HL-60 (cell line): ENCODE results near the gene RABGAP1L.
"Not testable (repeated sequence)": the region's sequence is repeated elsewhere in the genome, so short reads cannot be mapped to it uniquely, and the experiment has no call there.

Source experiments
- DNase-seq, 2 experiments: peaks; one replicate each; pipeline ENCODE4 v3.0.0-alpha.2; 2010 to 2020; ENCODE audit warnings: low read depth in 1 of 2, low spot score in 1 of 2
- H3K27ac ChIP-seq: fragments of 250-450 bp; sonication (Bioruptor Pico); replicated peaks from 2 replicates; pipeline ENCODE4 v1.5.1; 2020; ENCODE audit warnings: mild to moderate bottlenecking, moderate library complexity
- H3K27me3 ChIP-seq: fragments of 250-450 bp; sonication (Bioruptor Pico); 2 replicates; pipeline ENCODE4 v1.5.1; 2021; ENCODE audit warnings: mild to moderate bottlenecking, moderate library complexity; ENCODE audit not compliant: insufficient read depth, poor library complexity, severe bottlenecking
- H3K4me3 ChIP-seq: replicated peaks from 2 replicates; pipeline ENCODE4 v1.5.1; 2011; ENCODE audit warnings: mild to moderate bottlenecking, control low read depth, low read length; ENCODE audit not compliant: insufficient read depth
- GABPA ChIP-seq: IDR thresholded peaks from 2 replicates; pipeline ENCODE4 v1.6.1; 2012; ENCODE audit warnings: low read depth
- POLR2AphosphoS5 ChIP-seq: IDR thresholded peaks from 2 replicates; pipeline ENCODE4 v1.6.1; 2012; ENCODE audit warnings: low read depth
- SPI1 ChIP-seq: IDR thresholded peaks from 2 replicates; pipeline ENCODE4 v1.6.1; 2012; ENCODE audit warnings: low read depth, mild to moderate bottlenecking, borderline replicate concordance
- TF ChIP-seq, protein P1 (sequence below): IDR thresholded peaks from one replicate; pipeline ENCODE4 v1.5.1; 2011; ENCODE audit warnings: low read length, control low read depth, inconsistent platforms; ENCODE audit not compliant: insufficient read depth
- TF ChIP-seq, protein P2 (sequence below): IDR thresholded peaks from 2 replicates; pipeline ENCODE4 v1.6.1; 2012; ENCODE audit warnings: low read depth; ENCODE audit not compliant: insufficient replicate concordance

RABGAP1L gene

DNA sequence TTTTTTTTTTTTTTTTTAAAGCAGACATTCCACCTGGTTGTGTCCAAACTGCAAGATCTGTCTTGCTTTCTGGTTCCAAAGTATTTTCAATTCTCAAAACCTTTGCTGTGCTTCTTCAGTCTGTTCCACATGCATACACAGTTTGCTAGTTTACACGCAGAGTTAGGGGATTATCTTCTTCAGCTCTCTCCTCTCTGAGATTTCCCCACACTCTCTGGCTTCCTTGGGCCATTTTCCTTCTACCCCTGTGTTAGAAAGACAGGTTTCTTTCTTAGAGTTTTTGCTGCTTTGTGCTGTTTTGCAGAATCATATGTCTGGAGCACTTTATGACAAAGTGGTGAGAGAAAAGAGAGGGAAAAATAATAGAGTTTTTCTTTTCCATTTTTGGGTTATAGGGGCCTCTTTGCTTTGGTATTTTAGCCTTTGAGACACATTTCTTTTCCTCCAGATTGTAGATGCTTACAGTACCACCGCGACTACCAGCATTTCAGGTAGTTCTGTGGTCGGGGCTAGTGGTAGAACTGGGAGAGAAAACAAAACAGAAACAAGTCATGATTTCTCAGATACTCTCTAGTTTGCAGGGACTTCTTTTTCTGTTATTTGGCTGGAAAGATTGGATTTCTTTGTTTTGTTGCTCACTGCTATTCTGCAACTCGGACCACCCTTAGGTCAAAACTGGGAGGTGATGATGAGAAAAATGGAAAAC lies 66.3 kb downstream of the RABGAP1L start:
- no peak for TF ChIP-seq POLR2AphosphoS5
- TF ChIP-seq, protein P1, sequence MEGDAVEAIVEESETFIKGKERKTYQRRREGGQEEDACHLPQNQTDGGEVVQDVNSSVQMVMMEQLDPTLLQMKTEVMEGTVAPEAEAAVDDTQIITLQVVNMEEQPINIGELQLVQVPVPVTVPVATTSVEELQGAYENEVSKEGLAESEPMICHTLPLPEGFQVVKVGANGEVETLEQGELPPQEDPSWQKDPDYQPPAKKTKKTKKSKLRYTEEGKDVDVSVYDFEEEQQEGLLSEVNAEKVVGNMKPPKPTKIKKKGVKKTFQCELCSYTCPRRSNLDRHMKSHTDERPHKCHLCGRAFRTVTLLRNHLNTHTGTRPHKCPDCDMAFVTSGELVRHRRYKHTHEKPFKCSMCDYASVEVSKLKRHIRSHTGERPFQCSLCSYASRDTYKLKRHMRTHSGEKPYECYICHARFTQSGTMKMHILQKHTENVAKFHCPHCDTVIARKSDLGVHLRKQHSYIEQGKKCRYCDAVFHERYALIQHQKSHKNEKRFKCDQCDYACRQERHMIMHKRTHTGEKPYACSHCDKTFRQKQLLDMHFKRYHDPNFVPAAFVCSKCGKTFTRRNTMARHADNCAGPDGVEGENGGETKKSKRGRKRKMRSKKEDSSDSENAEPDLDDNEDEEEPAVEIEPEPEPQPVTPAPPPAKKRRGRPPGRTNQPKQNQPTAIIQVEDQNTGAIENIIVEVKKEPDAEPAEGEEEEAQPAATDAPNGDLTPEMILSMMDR, result no peak
- H3K4me3 ChIP-seq, result no peak overlapping the region
- H3K27ac ChIP-seq, result no peak overlapping the region
- no peaks in the 10 kb centered on the region for H3K27me3 ChIP-seq
- no peak for DNase-seq

DNA sequence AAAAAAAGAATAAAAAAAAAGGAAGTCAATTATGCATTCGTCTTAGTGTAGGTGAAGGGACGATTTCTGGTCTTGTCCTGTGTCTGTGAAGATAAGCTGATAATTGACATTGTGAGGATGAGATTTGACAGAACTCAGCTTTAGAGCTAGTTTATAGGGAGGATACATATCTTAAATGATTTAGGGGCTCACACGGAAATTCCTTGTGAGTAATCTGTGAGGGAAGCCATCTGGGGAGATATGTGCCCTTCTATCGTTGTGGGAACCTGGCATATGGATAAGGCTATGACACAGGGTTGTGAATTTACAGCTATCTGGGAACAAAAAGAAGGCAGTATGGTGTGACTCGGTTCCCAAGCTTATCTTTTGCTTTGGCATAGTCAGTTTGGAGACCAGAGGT lies 71.1 kb downstream of the RABGAP1L start:
- Histone ChIP-seq H3K27me3 (no peaks in the 10 kb centered on the region), H3K4me3 (no peak overlapping the region), H3K27ac (no peak overlapping the region)
- DNase-seq, result no peak
- TF ChIP-seq, protein P2, sequence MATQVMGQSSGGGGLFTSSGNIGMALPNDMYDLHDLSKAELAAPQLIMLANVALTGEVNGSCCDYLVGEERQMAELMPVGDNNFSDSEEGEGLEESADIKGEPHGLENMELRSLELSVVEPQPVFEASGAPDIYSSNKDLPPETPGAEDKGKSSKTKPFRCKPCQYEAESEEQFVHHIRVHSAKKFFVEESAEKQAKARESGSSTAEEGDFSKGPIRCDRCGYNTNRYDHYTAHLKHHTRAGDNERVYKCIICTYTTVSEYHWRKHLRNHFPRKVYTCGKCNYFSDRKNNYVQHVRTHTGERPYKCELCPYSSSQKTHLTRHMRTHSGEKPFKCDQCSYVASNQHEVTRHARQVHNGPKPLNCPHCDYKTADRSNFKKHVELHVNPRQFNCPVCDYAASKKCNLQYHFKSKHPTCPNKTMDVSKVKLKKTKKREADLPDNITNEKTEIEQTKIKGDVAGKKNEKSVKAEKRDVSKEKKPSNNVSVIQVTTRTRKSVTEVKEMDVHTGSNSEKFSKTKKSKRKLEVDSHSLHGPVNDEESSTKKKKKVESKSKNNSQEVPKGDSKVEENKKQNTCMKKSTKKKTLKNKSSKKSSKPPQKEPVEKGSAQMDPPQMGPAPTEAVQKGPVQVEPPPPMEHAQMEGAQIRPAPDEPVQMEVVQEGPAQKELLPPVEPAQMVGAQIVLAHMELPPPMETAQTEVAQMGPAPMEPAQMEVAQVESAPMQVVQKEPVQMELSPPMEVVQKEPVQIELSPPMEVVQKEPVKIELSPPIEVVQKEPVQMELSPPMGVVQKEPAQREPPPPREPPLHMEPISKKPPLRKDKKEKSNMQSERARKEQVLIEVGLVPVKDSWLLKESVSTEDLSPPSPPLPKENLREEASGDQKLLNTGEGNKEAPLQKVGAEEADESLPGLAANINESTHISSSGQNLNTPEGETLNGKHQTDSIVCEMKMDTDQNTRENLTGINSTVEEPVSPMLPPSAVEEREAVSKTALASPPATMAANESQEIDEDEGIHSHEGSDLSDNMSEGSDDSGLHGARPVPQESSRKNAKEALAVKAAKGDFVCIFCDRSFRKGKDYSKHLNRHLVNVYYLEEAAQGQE, result no peak
- TF ChIP-seq, protein P1, result no peak
- TF ChIP-seq POLR2AphosphoS5, result no peak
- no peak for TF ChIP-seq GABPA
- TF ChIP-seq SPI1, result no peak

DNA sequence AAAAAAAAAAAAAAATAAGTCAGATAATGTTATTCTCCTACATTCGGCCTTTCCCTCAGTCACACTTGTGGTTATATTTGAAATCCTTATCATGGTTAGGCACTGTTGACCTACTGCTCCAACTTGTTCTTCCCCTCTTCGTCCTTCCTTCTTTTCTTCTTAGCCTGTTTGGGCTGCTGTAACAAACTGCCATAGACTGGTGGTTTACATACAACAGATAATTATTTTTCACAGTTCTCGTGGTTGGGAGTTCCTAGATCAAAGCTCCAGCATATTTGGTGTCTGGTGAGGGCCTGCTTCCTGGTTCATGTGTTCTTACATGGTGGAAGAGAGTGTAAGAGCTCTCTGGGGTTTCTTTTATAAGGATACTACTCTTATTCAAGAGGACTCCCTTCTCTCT lies 73.4 kb downstream of the RABGAP1L start:
- TF ChIP-seq, protein P2, result no peak
- no peak for TF ChIP-seq GABPA
- no peak for TF ChIP-seq POLR2AphosphoS5
- TF ChIP-seq SPI1, result no peak
- TF ChIP-seq, protein P1, result no peak
- H3K27ac ChIP-seq, result peak overlapping the region; percentile 37; the same call in 1 of the 2 replicates
- H3K27me3 ChIP-seq, result no peaks in the 10 kb centered on the region
- H3K4me3 ChIP-seq, result no peak overlapping the region
- DNase-seq, result peak in 1 of 2 experiments; percentile 7

DNA sequence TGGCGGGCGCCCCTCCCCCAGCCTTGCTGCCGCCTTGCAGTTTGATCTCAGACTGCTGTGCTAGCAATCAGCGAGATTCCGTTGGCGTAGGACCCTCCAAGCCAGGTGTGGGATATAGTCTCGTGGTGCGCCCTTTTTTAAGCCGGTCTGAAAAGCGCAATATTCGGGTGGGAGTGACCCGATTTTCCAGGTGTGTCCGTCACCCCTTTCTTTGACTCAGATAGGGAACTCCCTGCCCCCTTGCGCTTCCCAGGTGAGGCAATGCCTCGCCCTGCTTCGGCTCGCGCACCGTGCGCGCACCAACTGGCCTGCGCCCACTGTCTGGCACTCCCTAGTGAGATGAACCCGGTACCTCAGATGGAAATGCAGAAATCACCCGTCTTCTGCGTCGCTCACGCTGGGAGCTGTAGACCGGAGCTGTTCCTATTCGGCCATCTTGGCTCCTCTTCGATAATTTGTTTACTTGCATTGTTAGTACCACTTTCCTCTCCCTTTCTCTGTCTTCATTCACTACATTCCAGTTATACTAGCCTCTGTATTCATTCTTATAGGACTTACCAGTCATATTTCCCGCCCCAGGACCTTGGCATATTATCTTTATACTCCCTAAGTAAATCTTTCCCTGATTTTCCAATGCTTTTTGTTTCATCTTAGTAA lies 79.7 kb downstream of the RABGAP1L start:
- H3K27me3 ChIP-seq, H3K4me3 ChIP-seq, DNase-seq, H3K27ac ChIP-seq: not testable (repeated sequence)
